Subcutaneous abdominal adipose tissue (tissue), 5 donors: ENCODE results near the gene DDX46.
A peak's percentile ranks its signal among the peaks of the same experiment; 100 is the strongest.

Experiments
- H3K27ac ChIP-seq: one replicate; pipeline ENCODE4 v1.7.0; 2013; ENCODE audit warnings: low read depth, mild to moderate bottlenecking, inconsistent platforms, low read length, moderate library complexity
- H3K27me3 ChIP-seq, 5 donors: one replicate each; pipeline ENCODE4 v1.7.0; 2013; ENCODE audit warnings: low read length in 5 of 5, inconsistent platforms in 1 of 5; ENCODE audit not compliant: control insufficient read depth in 5 of 5, insufficient read depth in 4 of 5
- H3K36me3 ChIP-seq, 5 donors: one replicate each; pipeline ENCODE4 v1.7.0; 2013; ENCODE audit warnings: low read length in 5 of 5; ENCODE audit not compliant: control insufficient read depth in 5 of 5, insufficient read depth in 5 of 5
- H3K4me1 ChIP-seq, 5 donors: one replicate each; pipeline ENCODE4 v1.7.0; 2013; ENCODE audit warnings: low read length in 5 of 5, mild to moderate bottlenecking in 3 of 5, moderate library complexity in 1 of 5; ENCODE audit not compliant: control insufficient read depth in 5 of 5, insufficient read depth in 5 of 5
- H3K4me3 ChIP-seq, 5 donors: one replicate each; pipeline ENCODE4 v1.7.0; 2013; ENCODE audit warnings: low read length in 5 of 5, low read depth in 1 of 5
- H3K9ac ChIP-seq, 5 donors: one replicate each; pipeline ENCODE4 v1.7.0; 2013; ENCODE audit warnings: low read length in 5 of 5, mild to moderate bottlenecking in 4 of 5, moderate library complexity in 3 of 5
- H3K9me3 ChIP-seq, 5 donors: one replicate each; pipeline ENCODE4 v1.7.0; 2013; ENCODE audit warnings: low read length in 5 of 5; ENCODE audit not compliant: control insufficient read depth in 5 of 5
- donor health status: healthy.
- donor health status: healthy.
- donor health status: healthy.
- donor health status: healthy.
- donor health status: healthy.

Gene DDX46

GRCh38 chr5:134813407-134813806 lies 54.8 kb downstream of the DDX46 start:
- Histone ChIP-seq H3K27me3 (no peaks in the 10 kb centered on the region), H3K4me1 (no peaks in the 10 kb centered on the region), H3K27ac (no peak overlapping the region), H3K9me3 (no peaks in the 10 kb centered on the region), H3K36me3 (peaks cover 22 to 64% (median 44%) of the 10 kb centered on the region in 5 donors), H3K4me3 (no peak overlapping the region), H3K9ac (no peak overlapping the region)

- H3K9me3 ChIP-seq: no peaks in the 10 kb centered on the region
- no peak overlapping the region for H3K4me3 ChIP-seq
- H3K36me3 ChIP-seq: peaks cover 22 to 63% (median 43%) of the 10 kb centered on the region in 5 donors
- no peaks in the 10 kb centered on the region for H3K27me3 ChIP-seq
- H3K27ac ChIP-seq: no peak overlapping the region
- H3K9ac ChIP-seq: no peak overlapping the region
- no peaks in the 10 kb centered on the region for H3K4me1 ChIP-seq
These were observed 55.2 kb downstream of the DDX46 start for GRCh38 chr5:134813827-134814226.

DNA sequence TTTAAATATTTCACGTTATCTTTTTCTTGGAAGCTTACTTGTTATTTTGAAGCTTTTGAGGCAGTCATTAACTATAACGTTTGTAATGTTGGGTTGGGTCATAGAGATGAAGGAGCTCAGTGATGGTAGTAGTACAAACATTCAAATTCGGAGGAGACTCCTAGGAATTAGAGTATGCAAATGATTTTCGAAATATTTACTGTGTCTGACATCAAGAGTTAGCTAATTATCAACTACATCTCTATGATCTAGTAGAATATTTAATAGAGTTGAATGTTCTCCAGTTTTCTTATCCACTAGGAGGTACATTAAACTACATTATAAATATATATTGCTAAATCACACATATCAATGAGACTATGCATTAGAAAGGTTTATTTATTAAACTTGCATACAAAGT lies 58.4 kb downstream of the DDX46 start:
- Histone ChIP-seq H3K36me3 (peaks cover 29 to 74% (median 52%) of the 10 kb centered on the region in 5 donors), H3K9me3 (no peaks in the 10 kb centered on the region), H3K4me3 (no peak overlapping the region), H3K27ac (no peak overlapping the region), H3K4me1 (peaks cover 0 to 2% (median 0%) of the 10 kb centered on the region in 5 donors), H3K27me3 (no peaks in the 10 kb centered on the region), H3K9ac (no peak overlapping the region)

- H3K36me3 ChIP-seq: peaks cover 22 to 72% (median 48%) of the 10 kb centered on the region in 5 donors
- no peak overlapping the region for H3K4me3 ChIP-seq
- no peaks in the 10 kb centered on the region for H3K27me3 ChIP-seq
- H3K9me3 ChIP-seq: no peaks in the 10 kb centered on the region
- H3K9ac ChIP-seq: no peak overlapping the region
- peaks cover 0 to 2% (median 0%) of the 10 kb centered on the region in 5 donors for H3K4me1 ChIP-seq
- peak overlapping the region; percentile 56 for H3K27ac ChIP-seq
These were observed 60.2 kb downstream of the DDX46 start for GRCh38 chr5:134818776-134819175.

GRCh38 chr5:134819407-134819963 lies 60.9 kb downstream of the DDX46 start:
- H3K36me3 ChIP-seq: peaks cover 24 to 71% (median 42%) of the 10 kb centered on the region in 5 donors

GRCh38 chr5:134821841-134822240 lies 63.3 kb downstream of the DDX46 start:
- peaks cover 0 to 8% (median 2%) of the 10 kb centered on the region in 5 donors for H3K4me1 ChIP-seq
- no peaks in the 10 kb centered on the region for H3K9me3 ChIP-seq
- no peaks in the 10 kb centered on the region for H3K27me3 ChIP-seq
- no peak overlapping the region for H3K27ac ChIP-seq
- peaks cover 27 to 58% (median 35%) of the 10 kb centered on the region in 5 donors for H3K36me3 ChIP-seq
- H3K9ac ChIP-seq: no peak overlapping the region
- no peak overlapping the region for H3K4me3 ChIP-seq

More at GRCh38 chr5:134819407-134819963, 60.9 kb downstream of the DDX46 start:
- Histone ChIP-seq H3K9me3 (no peaks in the 10 kb centered on the region), H3K4me1 (peaks cover 0 to 2% (median 0%) of the 10 kb centered on the region in 5 donors), H3K9ac (no peak overlapping the region), H3K4me3 (no peak overlapping the region), H3K27me3 (no peaks in the 10 kb centered on the region), H3K27ac (peak overlapping the region; percentile 56)

- H3K27ac ChIP-seq: no peak overlapping the region
- peaks cover 0 to 8% (median under 1%) of the 10 kb centered on the region in 5 donors for H3K4me1 ChIP-seq
- H3K4me3 ChIP-seq: no peak overlapping the region
- no peaks in the 10 kb centered on the region for H3K9me3 ChIP-seq
- H3K27me3 ChIP-seq: no peaks in the 10 kb centered on the region
- peaks cover 23 to 57% (median 33%) of the 10 kb centered on the region in 5 donors for H3K36me3 ChIP-seq
- peak overlapping the region in 1 of 5 donors; percentile 2 for H3K9ac ChIP-seq
These were observed 66.1 kb downstream of the DDX46 start for GRCh38 chr5:134824681-134825080.

GRCh38 chr5:134825212-134825611 lies 66.6 kb downstream of the DDX46 start:
- H3K27ac ChIP-seq: no peak overlapping the region
- H3K27me3 ChIP-seq: no peaks in the 10 kb centered on the region
- H3K4me3 ChIP-seq: no peak overlapping the region
- peaks cover 0 to 8% (median 0%) of the 10 kb centered on the region in 5 donors for H3K4me1 ChIP-seq
- H3K9me3 ChIP-seq: no peaks in the 10 kb centered on the region
- peak overlapping the region in 1 of 5 donors; percentile 2 for H3K9ac ChIP-seq
- H3K36me3 ChIP-seq: peaks cover 19 to 51% (median 29%) of the 10 kb centered on the region in 5 donors

GRCh38 chr5:134833340-134834032 lies 74.9 kb downstream of the DDX46 start:
- H3K27ac ChIP-seq: no peak overlapping the region
- H3K36me3 ChIP-seq: peaks cover 7 to 19% (median 13%) of the 10 kb centered on the region in 5 donors
- H3K4me3 ChIP-seq: no peak overlapping the region
- H3K4me1 ChIP-seq: no peaks in the 10 kb centered on the region
- no peaks in the 10 kb centered on the region for H3K27me3 ChIP-seq
- H3K9ac ChIP-seq: no peak overlapping the region
- no peaks in the 10 kb centered on the region for H3K9me3 ChIP-seq

- peaks cover 0 to 20% (median 16%) of the 10 kb centered on the region in 5 donors for H3K36me3 ChIP-seq
- no peaks in the 10 kb centered on the region for H3K9me3 ChIP-seq
- no peaks in the 10 kb centered on the region for H3K4me1 ChIP-seq
- H3K4me3 ChIP-seq: no peak overlapping the region
- H3K27ac ChIP-seq: no peak overlapping the region
- peak overlapping the region in 1 of 5 donors; percentile 4 for H3K9ac ChIP-seq
- H3K27me3 ChIP-seq: no peaks in the 10 kb centered on the region
These were observed 77.0 kb downstream of the DDX46 start for GRCh38 chr5:134835623-134836022.
